ENCODE measurements around the gene GOLGA8B.
"Not testable (repeated sequence)": the region's sequence is repeated elsewhere in the genome, so short reads cannot be mapped to it uniquely, and the experiment has no call there.

Gene GOLGA8B

GRCh38 chr15:34555162-34555561 is 28.3 kb downstream of the GOLGA8B start:
- not testable (repeated sequence) for DNase-seq

- DNase-seq: not testable (repeated sequence)
Observed at GRCh38 chr15:34554716-34555115, 28.7 kb downstream of the GOLGA8B start.

GRCh38 chr15:34554126-34554525 is 29.3 kb downstream of the GOLGA8B start:
- DNase-seq: not testable (repeated sequence)

- DNase-seq: not testable (repeated sequence)
Observed at GRCh38 chr15:34550129-34550528, 33.3 kb downstream of the GOLGA8B start.

DNA sequence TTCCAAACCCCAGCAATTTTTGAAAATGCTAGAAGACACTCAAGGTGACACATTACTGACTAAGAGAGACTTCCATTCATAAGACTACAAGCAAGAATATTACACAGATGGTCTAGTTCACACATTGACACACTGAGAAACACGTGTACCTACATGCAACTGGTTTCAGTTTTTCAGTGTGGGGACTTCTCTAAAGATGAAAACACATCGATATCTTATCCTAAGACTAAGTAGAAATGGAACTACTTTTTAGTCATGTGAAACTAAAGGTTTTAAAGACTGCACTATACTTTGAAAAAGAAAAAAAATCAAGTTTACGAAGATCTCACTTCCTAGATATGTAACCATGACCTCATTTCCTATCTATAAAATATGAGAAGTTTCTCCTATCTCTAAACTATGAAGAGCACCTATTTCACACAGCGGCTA is 34.1 kb downstream of the GOLGA8B start:
- DNase-seq: not testable (repeated sequence)

DNA sequence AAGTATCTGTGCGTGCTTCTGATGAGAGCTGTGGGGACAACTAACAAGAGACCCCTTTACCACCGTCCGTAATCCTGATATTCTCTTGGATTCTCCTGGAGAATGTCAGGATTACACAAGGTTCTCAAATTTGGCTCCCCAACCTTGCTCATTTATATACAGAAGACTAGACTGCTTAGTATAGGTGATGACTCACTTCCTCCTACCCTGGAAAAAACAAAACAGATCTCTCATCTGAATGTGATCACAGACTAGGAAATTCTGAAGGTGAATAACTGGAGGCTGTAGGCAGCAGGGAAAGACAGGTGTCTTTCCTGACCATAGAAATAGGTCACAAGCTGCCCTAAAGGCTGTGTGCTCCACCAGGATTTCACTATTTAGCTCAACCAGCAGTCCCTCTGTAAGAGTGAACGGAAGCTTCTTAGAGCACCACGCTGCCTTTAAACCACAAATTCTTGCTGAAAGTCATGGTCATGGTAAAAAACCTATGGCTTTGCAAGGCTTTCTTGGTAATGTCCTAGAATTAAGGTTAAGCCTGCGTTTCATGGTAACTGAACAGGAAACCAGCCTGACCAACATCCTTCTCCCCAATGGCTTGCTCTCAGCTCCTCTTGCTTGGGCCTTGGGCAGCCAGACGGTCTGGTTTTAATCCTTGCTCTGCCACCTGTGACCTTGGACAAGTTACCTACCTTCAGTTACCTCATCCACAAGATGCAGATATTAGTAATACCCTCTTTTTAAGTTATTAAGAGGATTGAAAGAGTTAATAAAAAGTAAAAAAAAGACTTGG is 39.4 kb downstream of the GOLGA8B start:
- not testable (repeated sequence) for DNase-seq

DNA sequence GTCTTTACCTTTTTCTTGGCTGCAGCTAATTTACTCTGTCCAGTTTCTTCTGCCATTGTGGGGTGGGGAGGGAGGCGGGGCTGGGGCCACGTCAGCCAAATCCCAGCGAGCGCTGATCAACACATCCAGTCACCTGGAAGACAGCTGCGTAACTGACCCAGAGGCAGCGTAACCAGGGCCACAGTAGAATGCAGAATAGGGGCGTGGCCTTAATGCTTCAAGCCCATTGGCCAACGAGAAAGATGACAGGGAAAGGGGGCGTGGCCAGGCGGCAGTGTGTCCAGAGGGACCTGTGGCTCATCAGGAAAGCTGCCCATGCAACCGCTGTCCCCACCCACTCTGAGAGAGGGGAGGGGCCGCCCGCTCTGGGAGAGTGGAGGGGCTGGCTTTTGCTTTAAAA is 47.6 kb downstream of the GOLGA8B start:
- not testable (repeated sequence) for DNase-seq
